NCI-H2227 treated with DMSO at 0.1 percent for 48 hours (cell line): ENCODE results near the gene SNRPD2.
"Not testable (repeated sequence)": the region's sequence is repeated elsewhere in the genome, so short reads cannot be mapped to it uniquely, and the experiment has no call there.

Experiments used
- DNase-seq: peaks from one replicate; lab custom pipeline; 2025; lab: John Stamatoyannopoulos, UW

SNRPD2 gene

GRCh38 chr19:45691516-45692186, at the start of gene SNRPD2:
Gene SNRPD2 (minus strand): TSS chr19:45691953. CDS start chr19:45691888, 65 bp downstream.
- DNase-seq, result no peak

GRCh38 chr19:45739498-45740439, 48.0 kb upstream of the SNRPD2 start:
- DNase-seq, result no peak

GRCh38 chr19:45733160-45733810, 41.5 kb upstream of the SNRPD2 start, which contains the start of gene MEIOSIN:
Gene MEIOSIN (plus strand): TSS chr19:45733439. CDS start chr19:45735377, 1,938 bp downstream.
- no peak for DNase-seq

- peak; percentile 94 for DNase-seq
These were observed 38.9 kb upstream of the SNRPD2 start, which contains the start of gene FBXO46 for GRCh38 chr19:45730368-45731288. Gene FBXO46 (minus strand): TSS chr19:45730896. CDS start chr19:45713495, 17,401 bp downstream.

- DNase-seq, result no peak
These were observed 38.1 kb upstream of the SNRPD2 start for GRCh38 chr19:45729800-45730290.

GRCh38 chr19:45728683-45729082, 36.9 kb upstream of the SNRPD2 start:
- DNase-seq, result not testable (repeated sequence)

- DNase-seq, result not testable (repeated sequence)
These were observed 28.3 kb upstream of the SNRPD2 start for GRCh38 chr19:45720065-45720464.

- DNase-seq, result no peak
These were observed 26.4 kb upstream of the SNRPD2 start for GRCh38 chr19:45717983-45718650.

- DNase-seq, result peak; percentile 94
These were observed 25.6 kb upstream of the SNRPD2 start for GRCh38 chr19:45717131-45717982.

GRCh38 chr19:45716359-45717130, 24.8 kb upstream of the SNRPD2 start:
- peak; percentile 15 for DNase-seq

- DNase-seq, result no peak
These were observed 23.4 kb upstream of the SNRPD2 start for GRCh38 chr19:45715139-45715538.

GRCh38 chr19:45713141-45713540, 21.4 kb upstream of the SNRPD2 start:
- DNase-seq, result no peak

GRCh38 chr19:45712699-45713067, 20.9 kb upstream of the SNRPD2 start:
- DNase-seq, result no peak

- no peak for DNase-seq
These were observed 20.3 kb upstream of the SNRPD2 start for GRCh38 chr19:45711851-45712698.

- DNase-seq, result no peak
These were observed 18.8 kb upstream of the SNRPD2 start for GRCh38 chr19:45710356-45711130.

- DNase-seq, result no peak
These were observed 14.1 kb upstream of the SNRPD2 start for GRCh38 chr19:45705710-45706415.
